MCF 10A (cell line): Measurements from ENCODE around the gene SMIM11. TPM values are rescaled to one million over a fixed set of nuclear protein-coding genes. Genes with fewer than 3 reads are reported as not detected.

Experiments
- BruUV-seq: library from RNA; stranded (reverse); fragments of 400-500 nt; replicated peaks from 2 replicates; lab custom pipeline; 2021; lab: Mats Ljungman, UMichigan
- CTCF ChIA-PET: fragments of 300-600 bp; sonication (Branson Sonifier 250); formaldehyde crosslinking; extraction: SDS; loops from one replicate; lab custom pipeline; 2021; ENCODE audit warnings: antibody characterized with exemption, inconsistent platforms; lab: Yijun Ruan, JAX
- POLR2A ChIA-PET: fragments of 300-600, 350-650 bp; sonication (Branson Sonifier 250); formaldehyde crosslinking; extraction: SDS; loops from one replicate; lab custom pipeline; 2020; ENCODE audit warnings: antibody characterized with exemption, inconsistent platforms; lab: Yijun Ruan, JAX
- DNase-seq: peaks from one replicate; pipeline ENCODE4 v3.0.0-alpha.2; 2018; ENCODE audit not compliant: unreplicated experiment
- H3K27ac Mint-ChIP-seq: one replicate; pipeline ENCODE4 v1.8.0; 2022; ENCODE audit warnings: mild to moderate bottlenecking, low read depth, mixed read lengths; ENCODE audit not compliant: unreplicated experiment
- H3K27me3 Mint-ChIP-seq: one replicate; pipeline ENCODE4 v1.8.0; 2022; ENCODE audit warnings: mixed read lengths; ENCODE audit not compliant: insufficient read depth, unreplicated experiment
- H3K36me3 Mint-ChIP-seq: one replicate; pipeline ENCODE4 v1.8.0; 2022; ENCODE audit warnings: mild to moderate bottlenecking, moderate library complexity, mixed read lengths; ENCODE audit not compliant: insufficient read depth, unreplicated experiment
- H3K4me1 Mint-ChIP-seq: one replicate; pipeline ENCODE4 v1.8.0; 2022; ENCODE audit warnings: mixed read lengths; ENCODE audit not compliant: insufficient read depth, unreplicated experiment
- H3K4me3 Mint-ChIP-seq: one replicate; pipeline ENCODE4 v1.8.0; 2022; ENCODE audit warnings: mild to moderate bottlenecking, moderate library complexity, mixed read lengths; ENCODE audit not compliant: unreplicated experiment
- H3K9me3 Mint-ChIP-seq: one replicate; pipeline ENCODE4 v1.8.0; 2022; ENCODE audit warnings: mixed read lengths; ENCODE audit not compliant: unreplicated experiment
- CTCF ChIP-seq: fragments of 200-600 bp; IDR thresholded peaks from one replicate; pipeline ENCODE4 v1.8.0; 2022; ENCODE audit warnings: antibody characterized with exemption, mild to moderate bottlenecking; ENCODE audit not compliant: unreplicated experiment
- intact Hi-C: fragments of 100-400 bp; cut with micrococcal nuclease; formaldehyde crosslinking; loops from 2 replicates; pipeline ENCODE4 v1.14.1; 2022
- total RNA-seq: library from RNA; stranded (reverse); gene quantifications from 2 replicates; pipeline ENCODE4 v1.2.3, GENCODE V29; 2022

Gene SMIM11
- total RNA-seq, 1 experiment from 2014 or later, result 6.8 TPM

GRCh38 chr21:34345892-34346291 lies 29.4 kb upstream of the SMIM11 start:
- no peaks in the 10 kb centered on the region for H3K9me3 Mint-ChIP-seq
- BruUV-seq, result no TSS peak
- H3K27me3 Mint-ChIP-seq, result no peaks in the 10 kb centered on the region
- ChIA-PET CTCF (interaction anchor here (1.1 to 14.3 kb wide), 4 partner anchors 10 to 424 kb away, joined by 3 to 237 read pairs (median 3); no protein-coding TSS in a partner anchor), POLR2A (interaction anchor here (1.5 kb wide), 1 partner anchor 422 kb away, joined by 5 read pairs; no protein-coding TSS in a partner anchor)
- intact Hi-C loops, result loop anchor here (5.0 kb wide), 1 partner anchor 269 kb away; no protein-coding TSS in a partner anchor
- no peak overlapping the region for H3K27ac Mint-ChIP-seq
- H3K36me3 Mint-ChIP-seq, result no peaks in the 10 kb centered on the region
- no peaks in the 10 kb centered on the region for H3K4me1 Mint-ChIP-seq
- TF ChIP-seq CTCF, result no peak
- DNase-seq, result no peak
- no peak overlapping the region for H3K4me3 Mint-ChIP-seq

DNA sequence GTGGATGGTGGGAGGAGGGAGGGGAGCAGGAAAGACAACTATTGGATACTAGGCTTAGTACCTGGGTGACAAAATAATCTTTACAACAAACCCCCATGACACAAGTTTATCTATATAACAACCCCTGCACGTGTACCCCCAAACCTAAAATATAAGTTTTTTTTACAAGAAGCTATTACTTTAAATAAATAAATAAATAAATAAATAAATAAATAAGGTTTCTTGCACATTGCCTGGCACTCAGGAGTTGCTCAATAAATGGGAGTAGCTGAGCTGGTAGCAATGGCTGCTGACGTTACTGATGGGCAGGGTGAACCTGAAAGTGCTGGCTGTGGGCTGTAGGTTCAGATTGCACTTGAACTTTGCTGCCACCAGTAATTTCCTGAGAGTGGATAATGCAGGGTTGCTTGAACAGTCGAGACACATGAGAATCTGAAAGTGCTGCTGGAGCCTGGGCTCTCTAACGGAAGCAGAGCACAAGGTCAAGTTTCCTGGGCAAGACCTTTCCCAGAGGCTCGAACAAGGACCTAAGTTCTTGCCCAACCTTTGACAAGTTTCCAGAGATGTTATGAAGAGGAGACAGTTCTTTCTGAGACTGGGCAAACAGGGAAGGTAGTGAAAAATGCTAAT lies 26.3 kb upstream of the SMIM11 start:
- CTCF ChIA-PET, result interaction anchor here (0.6 to 14.3 kb wide), 10 partner anchors 10 to 437 kb away, joined by 3 to 237 read pairs (median 4); partner anchors contain the start of gene KCNE2
- POLR2A ChIA-PET, result interaction anchor here (0.7 to 2.4 kb wide), 3 partner anchors 275 to 425 kb away, joined by 3 to 21 read pairs (median 10); partner anchors contain the start of genes MRPS6 and SLC5A3

GRCh38 chr21:34351786-34352241 lies 23.5 kb upstream of the SMIM11 start:
- no peaks in the 10 kb centered on the region for H3K4me1 Mint-ChIP-seq
- H3K9me3 Mint-ChIP-seq, result peaks cover 8% of the 10 kb centered on the region
- ChIA-PET CTCF (interaction anchor here (0.7 to 14.3 kb wide), 7 partner anchors 9 to 430 kb away, joined by 3 to 237 read pairs (median 4); no protein-coding TSS in a partner anchor), POLR2A (no interaction called here)
- H3K4me3 Mint-ChIP-seq, result no peak overlapping the region
- intact Hi-C loops, result no loop called here
- no TSS peak for BruUV-seq
- peak; percentile 32 for TF ChIP-seq CTCF
- no peak overlapping the region for H3K27ac Mint-ChIP-seq
- H3K27me3 Mint-ChIP-seq, result peaks cover 34% of the 10 kb centered on the region
- no peaks in the 10 kb centered on the region for H3K36me3 Mint-ChIP-seq
- DNase-seq, result peak; percentile 26

More for the DNA sequence above, 26.3 kb upstream of the SMIM11 start:
- no TSS peak for BruUV-seq
- Mint-ChIP-seq H3K36me3 (no peaks in the 10 kb centered on the region), H3K27me3 (peaks cover 8% of the 10 kb centered on the region), H3K4me1 (no peaks in the 10 kb centered on the region), H3K9me3 (no peaks in the 10 kb centered on the region), H3K4me3 (no peak overlapping the region), H3K27ac (no peak overlapping the region)
- no peak for DNase-seq
- no peak for TF ChIP-seq CTCF
- intact Hi-C loops, result loop anchor here (2.0 to 5.0 kb wide), 2 partner anchors 272 to 424 kb away; no protein-coding TSS in a partner anchor

DNA sequence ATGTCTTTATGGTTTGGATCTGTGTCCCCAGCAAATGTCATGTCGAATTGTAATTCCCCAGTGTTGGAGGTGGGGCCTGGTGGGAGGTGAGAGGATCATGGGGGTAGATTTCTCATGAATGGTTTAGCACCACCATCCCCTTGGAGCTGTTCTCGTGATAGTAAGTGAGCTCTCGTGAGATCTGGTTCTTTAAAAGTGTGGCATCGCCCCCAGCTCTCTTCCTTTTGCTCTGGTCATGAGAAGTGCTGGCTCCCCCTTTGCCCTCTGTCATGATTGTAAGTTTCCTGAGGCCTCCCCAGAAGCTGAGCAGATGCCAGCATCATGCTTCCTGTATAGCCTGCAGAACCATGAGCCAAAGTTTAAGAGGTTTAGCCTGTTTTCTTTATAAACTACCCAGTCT lies 22.8 kb upstream of the SMIM11 start:
- Mint-ChIP-seq H3K4me3 (no peak overlapping the region), H3K4me1 (no peaks in the 10 kb centered on the region), H3K36me3 (no peaks in the 10 kb centered on the region), H3K9me3 (peaks cover 8% of the 10 kb centered on the region), H3K27me3 (peaks cover 41% of the 10 kb centered on the region), H3K27ac (no peak overlapping the region)
- no peak for TF ChIP-seq CTCF
- DNase-seq, result no peak
- POLR2A ChIA-PET, result interaction anchor here (0.6 to 0.8 kb wide), 2 partner anchors 274 to 428 kb away, joined by 3 read pairs; no protein-coding TSS in a partner anchor
- BruUV-seq, result no TSS peak
- CTCF ChIA-PET, result interaction anchor here (0.9 to 14.3 kb wide), 2 partner anchors 10 to 431 kb away, joined by 4 to 237 read pairs; no protein-coding TSS in a partner anchor
- intact Hi-C loops, result no loop called here
